A549 (cell line): ENCODE measurements around the gene PDGFD. TPM values are rescaled to one million over a fixed set of nuclear protein-coding genes. Genes with fewer than 3 reads are reported as not detected.
A peak's percentile ranks its signal among the peaks of the same experiment; 100 is the strongest.

ENCODE experiments used
- ATAC-seq, 2 experiments: fragments of 200-7000 bp in 1 of 2; fragments of >200 bp in 1 of 2; cut with Nextera tagmentation in 1 of 2; cut with Tn5 transposase in 1 of 2; 3 replicates each; pipeline versions ENCODE4 v1.8.0 to v1.9.1; 2018 to 2020; ENCODE audit warnings: mild to moderate bottlenecking in 1 of 2, moderate library complexity in 1 of 2
- CTCF ChIA-PET: fragments of 300-600 bp; sonication (Branson Sonifier 250); formaldehyde crosslinking; extraction: SDS; loops from one replicate; lab custom pipeline; 2021; ENCODE audit warnings: antibody characterized with exemption, inconsistent platforms; lab: Yijun Ruan, JAX
- POLR2A ChIA-PET: fragments of 350-600 bp; formaldehyde crosslinking; extraction: SDS; loops from one replicate; lab custom pipeline; 2021; ENCODE audit warnings: antibody characterized with exemption, inconsistent platforms; lab: Yijun Ruan, JAX
- DNase-seq, 2 experiments: peaks; one replicate each; pipeline versions ENCODE4 v3.0.0 to v3.0.0-alpha.2; 2011 to 2016; ENCODE audit warnings: low read depth in 1 of 2, low spot score in 1 of 2
- FAIRE-seq: peaks from 2 replicates; lab custom pipeline; 2011; peaks lifted over from hg19 to GRCh38; lab: Jason Lieb, UNC
- H3K27ac ChIP-seq, 2 experiments: fragments of >200 bp; sonication (Bioruptor Twin); formaldehyde crosslinking; 3 replicates each; pipeline ENCODE4 v1.5.1; 2016 to 2017
- H3K4me1 ChIP-seq: fragments of >200 bp; sonication (Bioruptor Twin); formaldehyde crosslinking; 3 replicates; pipeline ENCODE4 v1.6.1; 2016
- H3K4me2 ChIP-seq: fragments of >200 bp; sonication (Bioruptor Twin); formaldehyde crosslinking; 3 replicates; pipeline ENCODE4 v1.6.1; 2016
- H3K4me3 ChIP-seq: fragments of >200 bp; sonication (Bioruptor Twin); formaldehyde crosslinking; 3 replicates; pipeline ENCODE4 v1.5.1; 2016
- H3K9me3 ChIP-seq: fragments of >200 bp; sonication (Bioruptor Twin); formaldehyde crosslinking; 3 replicates; pipeline ENCODE4 v1.6.1; 2016
- CBX8 ChIP-seq: fragments of 200-600 bp; sonication (generic); IDR thresholded peaks from 2 replicates; pipeline ENCODE4 v1.6.1; 2016
- CHD2 ChIP-seq: fragments of 150-350 bp; IDR thresholded peaks from 2 replicates; pipeline ENCODE4 v1.6.1; 2014; ENCODE audit warnings: low read length; ENCODE audit not compliant: partially characterized antibody
- CHD4 ChIP-seq: fragments of 200-600 bp; sonication (generic); IDR thresholded peaks from 2 replicates; pipeline ENCODE4 v1.6.1; 2016; ENCODE audit warnings: antibody characterized with exemption, mild to moderate bottlenecking, borderline replicate concordance
- EP300 ChIP-seq, 2 experiments: fragments of >200 bp; sonication (Bioruptor Twin); formaldehyde crosslinking; IDR thresholded peaks; 2 replicates in 1 of 2; 3 replicates in 1 of 2; pipeline ENCODE4 v1.6.1; 2016 to 2017
- FOSB ChIP-seq: fragments of 250-450 bp; sonication (Bioruptor Pico); IDR thresholded peaks from 2 replicates; pipeline ENCODE4 v1.5.0; 2020; ENCODE audit warnings: mild to moderate bottlenecking, moderate library complexity
- FOSL2 ChIP-seq, 2 experiments: fragments of 450-650 bp in 1 of 2; fragments of >200 bp in 1 of 2; sonication (Bioruptor Twin) in 1 of 2; formaldehyde crosslinking; IDR thresholded peaks; 2 replicates each; pipeline versions ENCODE4 v1.5.0 to v1.6.1; 2016 to 2020; ENCODE audit warnings: mild to moderate bottlenecking in 1 of 2, moderate library complexity in 1 of 2
- FOXS1 ChIP-seq: fragments of 250-450 bp; sonication (Bioruptor Pico); IDR thresholded peaks from 2 replicates; pipeline ENCODE4 v1.5.0; 2020; ENCODE audit warnings: mild to moderate bottlenecking, moderate library complexity
- GATA3 ChIP-seq: IDR thresholded peaks from 2 replicates; pipeline ENCODE4 v1.6.1; 2012; ENCODE audit warnings: borderline replicate concordance
- HDAC2 ChIP-seq: fragments of 200-600 bp; sonication (generic); IDR thresholded peaks from 2 replicates; pipeline ENCODE4 v1.6.1; 2016
- JUN ChIP-seq, 2 experiments: fragments of >200 bp; sonication (Bioruptor Twin); formaldehyde crosslinking; IDR thresholded peaks; 2 replicates in 1 of 2; 3 replicates in 1 of 2; pipeline ENCODE4 v1.6.1; 2016 to 2017
- JUNB ChIP-seq: fragments of >200 bp; sonication (Bioruptor Twin); formaldehyde crosslinking; IDR thresholded peaks from 2 replicates; pipeline ENCODE4 v1.6.1; 2016
- KDM1A ChIP-seq: fragments of 200-600 bp; sonication (generic); IDR thresholded peaks from 2 replicates; pipeline ENCODE4 v1.6.1; 2016; ENCODE audit warnings: low read depth, mild to moderate bottlenecking
- KDM5A ChIP-seq: fragments of 200-600 bp; sonication (generic); IDR thresholded peaks from 2 replicates; pipeline ENCODE4 v1.6.1; 2016; ENCODE audit warnings: antibody characterized with exemption, mild to moderate bottlenecking
- MAFK ChIP-seq: fragments of 450-650 bp; IDR thresholded peaks from 2 replicates; pipeline ENCODE4 v1.6.1; 2014; ENCODE audit not compliant: partially characterized antibody
- NPAS2 ChIP-seq: fragments of 250-450 bp; sonication (Bioruptor Pico); IDR thresholded peaks from 2 replicates; pipeline ENCODE4 v1.8.0; 2022; ENCODE audit warnings: mild to moderate bottlenecking, moderate library complexity, borderline replicate concordance
- NR3C1 ChIP-seq: fragments of >200 bp; sonication (Bioruptor Twin); formaldehyde crosslinking; IDR thresholded peaks from 3 replicates; pipeline ENCODE4 v1.6.1; 2017
- PHF8 ChIP-seq: fragments of 200-600 bp; sonication (generic); IDR thresholded peaks from 2 replicates; pipeline ENCODE4 v1.6.1; 2016; ENCODE audit warnings: low read depth, mild to moderate bottlenecking, antibody characterized with exemption, moderate library complexity, borderline replicate concordance
- POLR2AphosphoS2 ChIP-seq: conservative IDR thresholded peaks from 2 replicates; pipeline ENCODE4 v1.6.1; 2012; ENCODE audit warnings: low read length, improper control_type of control experiment, inconsistent platforms
- RFX5 ChIP-seq: fragments of 450-650 bp; IDR thresholded peaks from 2 replicates; pipeline ENCODE4 v1.7.1; 2014; ENCODE audit warnings: antibody characterized with exemption, mild to moderate bottlenecking, moderate library complexity
- RNF2 ChIP-seq: fragments of 200-600 bp; sonication (generic); IDR thresholded peaks from 2 replicates; pipeline ENCODE4 v1.6.1; 2016; ENCODE audit warnings: low read depth, mild to moderate bottlenecking, antibody characterized with exemption, moderate library complexity, borderline replicate concordance
- SREBF2 ChIP-seq: fragments of 450-650 bp; IDR thresholded peaks from 2 replicates; pipeline ENCODE4 v1.6.1; 2014; ENCODE audit warnings: mild to moderate bottlenecking, moderate library complexity
- TFCP2L1 ChIP-seq: fragments of 250-450 bp; sonication (Bioruptor Pico); IDR thresholded peaks from 2 replicates; pipeline ENCODE4 v1.5.0; 2021; ENCODE audit warnings: mild to moderate bottlenecking
- ZC3H11A ChIP-seq: fragments of 450-650 bp; IDR thresholded peaks from 2 replicates; pipeline ENCODE4 v1.6.1; 2014; ENCODE audit warnings: antibody characterized with exemption, mild to moderate bottlenecking
- ZFP36 ChIP-seq: fragments of 450-650 bp; IDR thresholded peaks from 2 replicates; pipeline ENCODE4 v1.6.1; 2014; ENCODE audit warnings: borderline replicate concordance; ENCODE audit not compliant: partially characterized antibody
- ZNF302 ChIP-seq: fragments of 250-450 bp; sonication (Bioruptor Pico); IDR thresholded peaks from 2 replicates; pipeline ENCODE4 v1.9.0; 2021; ENCODE audit warnings: inconsistent platforms, mild to moderate bottlenecking, moderate library complexity
- WGBS: methylation state at CpG from one replicate; pipeline ENCODE4 v1.1.6; 2017; ENCODE audit errors: missing lambda C conversion rate; 5-methylcytosine and 5-hydroxymethylcytosine counted together
- polyA plus RNA-seq, 4 experiments: library from polyadenylated mRNA; depleted of rRNA in 3 of 4; stranded (reverse); fragments of >200 nt; fragmentation: RNase III in 1 of 4; extraction: RNeasy Plus Mini Kit Qiagen cat#74134 plus additional on column Dnase treatment in 1 of 4; gene quantifications; 2 replicates in 3 of 4; 3 replicates in 1 of 4; pipeline ENCODE4 v1.2.3, GENCODE V29; 2011 to 2017
- TF ChIP-seq, protein P1 (sequence below): fragments of >200 bp; sonication (Bioruptor Twin); formaldehyde crosslinking; IDR thresholded peaks from 3 replicates; pipeline ENCODE4 v1.6.1; 2016
- TF ChIP-seq, protein P2 (sequence below): fragments of 200-600 bp; sonication (generic); IDR thresholded peaks from 2 replicates; pipeline ENCODE4 v1.6.1; 2016; ENCODE audit warnings: antibody characterized with exemption, mild to moderate bottlenecking, moderate library complexity
- TF ChIP-seq, protein P3 (sequence below): fragments of 250-450 bp; sonication (Bioruptor Pico); IDR thresholded peaks from 2 replicates; pipeline ENCODE4 v1.5.0; 2020; ENCODE audit warnings: low read depth, mild to moderate bottlenecking, moderate library complexity
- TF ChIP-seq, protein P4 (sequence below): fragments of >200 bp; sonication (Bioruptor Twin); formaldehyde crosslinking; IDR thresholded peaks from 2 replicates; pipeline ENCODE4 v1.6.1; 2016

Gene PDGFD
- polyA plus RNA-seq, 2 of the 4 experiments (the other 2 are of a cell fraction): 11.1 to 29.7 TPM

DNA sequence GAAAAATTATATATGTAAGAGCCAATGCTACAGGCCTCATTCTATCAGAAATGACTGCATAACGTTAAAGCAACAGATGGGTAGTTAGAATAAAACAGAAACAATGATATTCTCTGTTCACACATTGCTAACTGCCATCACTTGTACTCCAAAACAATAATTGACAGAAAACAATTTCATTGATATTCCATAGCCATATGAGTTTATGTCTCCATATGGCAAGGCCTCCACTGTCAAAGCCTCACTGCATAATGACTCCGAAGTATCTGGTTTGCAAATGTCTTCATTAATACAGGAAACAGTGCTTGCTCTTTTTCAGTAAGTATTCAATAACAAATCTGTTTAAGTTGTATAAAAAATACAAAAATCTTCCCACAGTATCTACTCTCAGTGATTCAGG lies 117.6 kb downstream of the PDGFD start:
- ATAC-seq: no peak
- no peak for DNase-seq
- Histone ChIP-seq H3K4me1 (peaks cover 13% of the 10 kb centered on the region; the same call in 1 of the 3 replicates), H3K9me3 (no peaks in the 10 kb centered on the region), H3K4me2 (no peak overlapping the region), H3K4me3 (no peak overlapping the region), H3K27ac (no peak overlapping the region)
- FAIRE-seq: no peak
- WGBS: 98% methylated on average over 2 of the region's 2 CpGs
- ChIA-PET POLR2A (no interaction called here), CTCF (no interaction called here)
- TF ChIP-seq ZC3H11A: no peak
- TF ChIP-seq RNF2: no peak
- TF ChIP-seq GATA3: no peak
- TF ChIP-seq FOSL2 (IDR thresholded peaks at IDR 0.05): no peak
- TF ChIP-seq FOSL2 (CRISPR knock-in tag; IDR thresholded peaks at IDR 0.05): no peak
- no peak for TF ChIP-seq RFX5
- no peak for TF ChIP-seq SREBF2
- TF ChIP-seq ZNF302 (CRISPR knock-in tag): no peak
- no peak for TF ChIP-seq FOSB (CRISPR knock-in tag)
- no peak for TF ChIP-seq ZFP36
- no peak for TF ChIP-seq KDM5A
- no peak for TF ChIP-seq MAFK
- no peak for TF ChIP-seq CHD4
- TF ChIP-seq JUNB: no peak
- no peak for TF ChIP-seq HDAC2
- no peak for TF ChIP-seq EP300 (IDR thresholded peaks at IDR 0.05)
- TF ChIP-seq CHD2: no peak
- TF ChIP-seq PHF8: no peak
- TF ChIP-seq, protein P1, sequence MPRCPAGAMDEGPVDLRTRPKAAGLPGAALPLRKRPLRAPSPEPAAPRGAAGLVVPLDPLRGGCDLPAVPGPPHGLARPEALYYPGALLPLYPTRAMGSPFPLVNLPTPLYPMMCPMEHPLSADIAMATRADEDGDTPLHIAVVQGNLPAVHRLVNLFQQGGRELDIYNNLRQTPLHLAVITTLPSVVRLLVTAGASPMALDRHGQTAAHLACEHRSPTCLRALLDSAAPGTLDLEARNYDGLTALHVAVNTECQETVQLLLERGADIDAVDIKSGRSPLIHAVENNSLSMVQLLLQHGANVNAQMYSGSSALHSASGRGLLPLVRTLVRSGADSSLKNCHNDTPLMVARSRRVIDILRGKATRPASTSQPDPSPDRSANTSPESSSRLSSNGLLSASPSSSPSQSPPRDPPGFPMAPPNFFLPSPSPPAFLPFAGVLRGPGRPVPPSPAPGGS: no peak
- no peak for TF ChIP-seq NR3C1
- no peak for TF ChIP-seq NPAS2 (CRISPR knock-in tag)

DNA sequence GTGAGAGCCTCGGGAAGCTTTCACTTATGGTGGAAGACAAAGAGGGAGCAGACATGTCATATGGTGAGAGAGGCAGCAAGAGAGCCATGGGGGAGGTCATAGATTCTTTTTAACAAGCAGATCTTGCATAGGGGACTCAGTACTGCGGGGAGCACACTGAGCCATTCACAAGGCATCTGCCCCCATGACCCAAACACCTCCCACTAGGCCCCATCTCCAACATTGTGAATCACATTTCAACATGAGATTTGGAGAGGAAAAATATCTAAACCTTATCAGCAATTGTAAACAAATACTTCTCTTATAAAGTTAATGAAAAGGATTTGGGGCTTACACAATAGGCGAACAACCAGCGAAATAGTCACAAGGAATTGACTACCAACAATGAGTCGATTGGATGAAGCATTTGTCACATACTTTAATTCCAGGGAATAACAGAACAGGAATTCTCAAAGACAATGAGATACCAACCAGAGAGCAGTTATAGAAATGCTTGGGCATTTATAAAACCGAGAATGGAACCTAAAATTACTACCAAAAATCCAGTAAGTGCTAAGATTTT lies 120.2 kb downstream of the PDGFD start:
- POLR2A ChIA-PET: no interaction called here
- peak overlapping the region in 1 of 2 experiments; percentile 35; a peak in 1 of 6 replicates for H3K27ac ChIP-seq
- FAIRE-seq (no peak), ATAC-seq (no peak), DNase-seq (no peak)
- H3K4me2 ChIP-seq: no peak overlapping the region
- H3K4me1 ChIP-seq: peaks cover 13% of the 10 kb centered on the region; the same call in 1 of the 3 replicates
- H3K9me3 ChIP-seq: no peaks in the 10 kb centered on the region
- 76% methylated on average over 6 of the region's 6 CpGs for WGBS
- CTCF ChIA-PET: no interaction called here
- TF ChIP-seq FOXS1 (CRISPR knock-in tag) (no peak), PHF8 (no peak), TFCP2L1 (CRISPR knock-in tag) (no peak), CHD4 (no peak), RFX5 (no peak), NPAS2 (CRISPR knock-in tag) (no peak), ZFP36 (no peak), CBX8 (no peak), JUN (IDR thresholded peaks at IDR 0.05) (no peak), POLR2AphosphoS2 (no peak), KDM1A (no peak), KDM5A (no peak)
- TF ChIP-seq, protein P2, sequence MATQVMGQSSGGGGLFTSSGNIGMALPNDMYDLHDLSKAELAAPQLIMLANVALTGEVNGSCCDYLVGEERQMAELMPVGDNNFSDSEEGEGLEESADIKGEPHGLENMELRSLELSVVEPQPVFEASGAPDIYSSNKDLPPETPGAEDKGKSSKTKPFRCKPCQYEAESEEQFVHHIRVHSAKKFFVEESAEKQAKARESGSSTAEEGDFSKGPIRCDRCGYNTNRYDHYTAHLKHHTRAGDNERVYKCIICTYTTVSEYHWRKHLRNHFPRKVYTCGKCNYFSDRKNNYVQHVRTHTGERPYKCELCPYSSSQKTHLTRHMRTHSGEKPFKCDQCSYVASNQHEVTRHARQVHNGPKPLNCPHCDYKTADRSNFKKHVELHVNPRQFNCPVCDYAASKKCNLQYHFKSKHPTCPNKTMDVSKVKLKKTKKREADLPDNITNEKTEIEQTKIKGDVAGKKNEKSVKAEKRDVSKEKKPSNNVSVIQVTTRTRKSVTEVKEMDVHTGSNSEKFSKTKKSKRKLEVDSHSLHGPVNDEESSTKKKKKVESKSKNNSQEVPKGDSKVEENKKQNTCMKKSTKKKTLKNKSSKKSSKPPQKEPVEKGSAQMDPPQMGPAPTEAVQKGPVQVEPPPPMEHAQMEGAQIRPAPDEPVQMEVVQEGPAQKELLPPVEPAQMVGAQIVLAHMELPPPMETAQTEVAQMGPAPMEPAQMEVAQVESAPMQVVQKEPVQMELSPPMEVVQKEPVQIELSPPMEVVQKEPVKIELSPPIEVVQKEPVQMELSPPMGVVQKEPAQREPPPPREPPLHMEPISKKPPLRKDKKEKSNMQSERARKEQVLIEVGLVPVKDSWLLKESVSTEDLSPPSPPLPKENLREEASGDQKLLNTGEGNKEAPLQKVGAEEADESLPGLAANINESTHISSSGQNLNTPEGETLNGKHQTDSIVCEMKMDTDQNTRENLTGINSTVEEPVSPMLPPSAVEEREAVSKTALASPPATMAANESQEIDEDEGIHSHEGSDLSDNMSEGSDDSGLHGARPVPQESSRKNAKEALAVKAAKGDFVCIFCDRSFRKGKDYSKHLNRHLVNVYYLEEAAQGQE: no peak
- TF ChIP-seq, protein P3, sequence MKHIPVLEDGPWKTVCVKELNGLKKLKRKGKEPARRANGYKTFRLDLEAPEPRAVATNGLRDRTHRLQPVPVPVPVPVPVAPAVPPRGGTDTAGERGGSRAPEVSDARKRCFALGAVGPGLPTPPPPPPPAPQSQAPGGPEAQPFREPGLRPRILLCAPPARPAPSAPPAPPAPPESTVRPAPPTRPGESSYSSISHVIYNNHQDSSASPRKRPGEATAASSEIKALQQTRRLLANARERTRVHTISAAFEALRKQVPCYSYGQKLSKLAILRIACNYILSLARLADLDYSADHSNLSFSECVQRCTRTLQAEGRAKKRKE: no peak
- TF ChIP-seq, protein P4, sequence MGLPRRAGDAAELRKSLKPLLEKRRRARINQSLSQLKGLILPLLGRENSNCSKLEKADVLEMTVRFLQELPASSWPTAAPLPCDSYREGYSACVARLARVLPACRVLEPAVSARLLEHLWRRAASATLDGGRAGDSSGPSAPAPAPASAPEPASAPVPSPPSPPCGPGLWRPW: no peak
- no peak overlapping the region for H3K4me3 ChIP-seq
